Measurements from ENCODE around the gene LHPP.

LHPP gene

DNA sequence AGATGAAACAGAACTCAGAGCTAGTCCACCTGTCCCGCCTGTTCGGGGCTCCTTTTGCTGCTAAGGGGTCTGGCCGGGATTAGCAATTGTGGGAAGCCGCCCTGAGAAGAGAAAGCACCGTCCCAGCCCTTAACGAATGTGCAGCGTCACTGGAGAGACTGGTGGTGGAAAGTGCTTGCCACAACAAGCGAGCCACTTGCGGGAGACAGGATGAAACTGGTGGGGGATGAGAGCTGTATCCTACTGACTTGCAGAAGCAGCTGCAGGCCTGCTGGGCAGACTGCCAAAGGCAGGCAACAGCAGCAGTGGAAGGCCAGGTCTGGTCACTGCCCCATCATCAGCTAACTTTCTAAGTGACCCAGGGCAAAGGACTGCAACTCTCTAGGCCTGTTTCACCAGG, 187.1 kb downstream of the LHPP start:
- DNase-seq: no peak

DNA sequence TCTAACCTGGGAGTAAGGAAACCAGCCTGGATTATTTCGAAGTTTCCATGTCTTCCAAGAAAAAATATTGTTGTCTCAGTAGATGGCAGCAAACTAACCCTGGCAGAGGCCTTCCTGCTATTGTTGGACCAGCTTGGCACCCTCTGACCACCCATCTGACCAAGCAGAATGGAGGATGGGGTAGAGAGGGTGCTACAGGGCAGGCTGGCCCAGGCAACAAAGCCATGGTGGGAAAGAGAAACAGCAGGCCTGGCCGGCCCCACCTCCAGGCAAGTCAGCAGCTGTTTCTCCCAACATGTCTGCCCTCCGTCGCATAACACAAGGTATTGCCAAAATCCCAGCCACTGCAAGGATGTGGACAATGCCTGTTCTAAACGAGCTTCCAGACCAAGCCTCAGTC, 187.6 kb downstream of the LHPP start:
- DNase-seq: no peak

DNA sequence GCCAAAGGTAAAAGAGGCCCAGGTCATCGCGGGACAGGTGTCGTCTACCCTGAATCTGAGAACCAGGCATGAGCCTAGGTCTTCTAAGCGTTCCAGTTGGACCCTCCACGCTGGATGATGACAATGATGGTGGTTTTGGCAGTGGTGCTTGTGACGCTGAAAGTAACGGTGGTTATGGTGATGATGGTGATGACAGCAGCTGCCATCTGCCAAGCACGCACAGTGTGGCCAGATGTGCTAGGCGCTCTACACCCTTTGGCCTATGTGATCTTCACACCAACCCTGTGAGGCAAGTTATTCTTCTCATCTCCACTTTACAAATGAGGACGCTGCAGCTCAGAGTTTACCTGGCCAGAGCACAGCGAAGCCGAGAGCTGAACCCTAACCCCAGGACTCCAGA, 188.6 kb downstream of the LHPP start:
- DNase-seq: no peak

DNA sequence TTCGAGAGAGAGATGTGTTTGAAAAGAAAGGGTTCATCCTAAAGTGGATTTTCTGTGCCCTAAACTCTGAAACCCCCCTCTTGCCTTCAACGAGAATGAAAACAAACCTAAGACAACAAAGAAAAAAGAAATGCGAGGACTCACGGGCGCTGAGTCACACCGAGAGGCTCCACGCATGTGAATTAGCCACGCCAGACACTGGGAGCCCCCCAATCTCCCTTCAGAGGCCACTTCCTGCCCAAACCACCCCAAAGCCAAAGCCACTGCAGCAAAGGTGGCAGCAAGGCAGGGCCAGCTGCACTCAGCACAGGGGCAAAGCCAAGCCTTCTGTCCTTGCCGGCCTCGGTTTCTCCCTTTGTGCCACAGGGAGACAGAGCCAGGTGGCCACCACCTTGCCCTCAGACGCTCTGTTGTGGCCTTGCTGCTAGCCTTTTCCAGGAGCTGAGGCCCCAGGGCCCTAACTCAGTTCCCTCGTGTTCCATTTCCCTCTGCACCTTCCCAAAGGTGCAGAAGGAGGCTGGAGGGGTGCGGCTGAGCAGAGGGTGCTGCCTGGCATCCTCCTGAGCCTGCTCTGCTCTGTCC, 189.3 kb downstream of the LHPP start:
- DNase-seq: no peak

DNA sequence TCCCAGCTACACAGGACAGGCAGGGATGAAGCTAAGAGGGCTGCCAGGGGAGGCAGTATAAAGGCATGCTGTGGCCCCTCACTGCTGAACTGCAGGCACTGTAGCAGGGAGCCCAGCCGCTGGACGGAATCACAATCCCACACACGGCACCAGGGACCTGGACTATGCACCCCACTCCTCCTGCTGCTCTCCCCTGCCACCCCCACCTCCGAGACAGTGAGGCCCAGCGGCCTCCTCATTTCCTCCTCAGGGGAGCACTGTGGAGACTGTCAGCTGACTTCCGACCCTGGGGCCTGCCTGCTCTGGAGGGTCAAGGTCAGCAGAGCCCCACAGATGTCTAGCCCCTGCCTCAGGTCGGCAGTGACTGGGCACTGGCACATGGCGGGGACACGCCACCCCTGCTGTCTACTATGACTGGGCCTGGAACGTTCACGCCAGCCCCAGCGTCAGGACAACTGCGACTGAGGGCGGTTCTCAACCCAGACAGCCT, 189.8 kb downstream of the LHPP start:
- no peak for DNase-seq

DNA sequence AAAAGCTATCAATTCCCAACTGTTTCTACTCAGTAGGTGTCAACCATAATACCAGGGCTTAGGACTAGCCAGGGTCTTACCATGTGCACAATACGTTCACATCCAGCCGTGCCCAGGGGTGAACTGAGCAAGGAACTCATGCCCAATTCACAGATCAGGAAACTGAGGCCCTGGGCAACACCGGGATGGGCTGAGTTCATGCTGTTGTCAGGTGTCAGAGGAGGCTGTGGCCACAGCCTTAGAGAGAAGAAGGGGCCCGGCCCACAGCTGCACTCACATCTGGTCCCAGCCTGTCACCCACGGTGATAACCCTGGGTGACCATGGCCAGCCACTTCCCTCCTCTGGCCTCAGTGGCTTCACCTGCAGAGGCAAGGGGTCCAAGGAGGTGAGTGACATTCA, 190.6 kb downstream of the LHPP start:
- no peak for DNase-seq

DNA sequence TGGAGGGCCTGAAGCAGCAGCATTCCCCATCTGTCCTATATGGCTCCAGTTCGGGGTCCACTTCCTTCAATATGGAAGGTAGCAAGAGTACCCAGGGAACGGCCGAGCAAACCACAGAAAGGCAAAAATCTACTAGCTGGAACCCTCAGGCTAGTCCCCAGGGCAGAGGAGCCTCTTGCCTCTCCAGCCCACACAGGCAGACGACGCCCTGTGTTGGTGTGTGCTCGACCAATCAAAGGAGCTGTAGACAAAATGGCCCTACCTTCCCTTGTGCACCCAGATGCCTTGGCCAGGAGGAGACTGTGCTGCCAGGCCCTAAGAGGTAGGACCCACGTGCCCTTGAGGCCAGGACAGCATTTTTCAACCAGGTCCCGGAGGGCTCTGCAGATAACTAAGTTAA, 191.1 kb downstream of the LHPP start:
- DNase-seq: no peak

DNA sequence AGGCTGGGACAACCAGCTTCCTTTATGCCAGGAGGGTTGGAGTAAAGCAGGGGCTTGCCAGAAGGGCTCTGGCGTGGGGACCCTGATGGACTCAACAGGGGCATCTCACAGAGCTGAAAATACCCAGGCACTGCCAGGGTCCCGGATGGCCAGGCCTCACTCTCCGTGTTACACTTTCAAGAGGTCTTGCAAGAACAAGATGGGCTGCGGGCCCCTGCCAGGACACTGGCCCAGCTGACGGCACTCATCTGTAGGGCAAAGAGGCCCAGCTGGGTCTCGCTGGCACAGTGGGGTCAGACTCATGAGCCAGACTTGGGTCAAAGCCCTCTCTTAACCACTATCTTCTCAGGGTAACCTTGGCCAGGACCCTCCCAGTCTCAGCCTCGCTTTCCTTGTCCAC, 191.7 kb downstream of the LHPP start:
- no peak for DNase-seq

DNA sequence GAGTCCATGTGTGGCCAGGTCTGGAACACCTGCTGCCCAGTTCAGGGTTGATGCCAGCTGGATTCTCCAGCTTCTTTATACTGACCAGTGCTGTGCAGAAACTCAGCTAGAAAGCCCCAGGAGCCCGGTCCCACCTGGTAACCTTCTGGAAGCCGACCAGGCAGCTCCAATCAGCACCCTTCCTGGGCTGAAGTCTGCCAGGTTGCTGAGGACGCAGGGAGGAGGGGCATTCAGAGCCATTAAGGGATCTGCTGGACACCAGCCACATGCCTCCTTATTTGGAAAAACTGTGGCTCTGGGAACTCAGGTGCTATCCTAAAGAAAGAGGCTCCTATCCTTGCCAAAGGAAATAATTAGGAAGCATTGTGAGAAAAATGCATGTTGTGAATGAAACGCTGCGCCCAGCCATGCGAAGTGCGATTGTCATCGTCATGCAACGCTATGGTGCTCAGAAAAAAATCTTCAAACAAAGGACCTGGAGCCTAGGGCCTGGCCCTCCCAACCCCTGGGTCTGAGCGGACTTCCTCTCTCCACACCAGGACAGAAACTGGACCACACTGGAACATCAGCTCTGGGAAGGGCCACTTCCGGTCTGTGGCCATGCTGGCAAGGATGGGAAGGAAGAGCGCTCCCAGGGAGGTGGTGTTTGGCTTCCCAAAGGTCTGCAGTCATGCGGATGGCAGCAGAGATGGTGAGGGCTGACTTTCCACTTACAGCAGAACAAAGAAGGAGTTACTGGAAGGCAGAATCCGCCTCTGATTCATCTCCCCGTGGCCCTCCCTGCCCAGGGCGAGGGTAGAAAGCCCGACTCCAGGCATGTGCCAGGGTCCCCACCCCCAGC, 192.4 kb downstream of the LHPP start:
- no peak for DNase-seq

DNA sequence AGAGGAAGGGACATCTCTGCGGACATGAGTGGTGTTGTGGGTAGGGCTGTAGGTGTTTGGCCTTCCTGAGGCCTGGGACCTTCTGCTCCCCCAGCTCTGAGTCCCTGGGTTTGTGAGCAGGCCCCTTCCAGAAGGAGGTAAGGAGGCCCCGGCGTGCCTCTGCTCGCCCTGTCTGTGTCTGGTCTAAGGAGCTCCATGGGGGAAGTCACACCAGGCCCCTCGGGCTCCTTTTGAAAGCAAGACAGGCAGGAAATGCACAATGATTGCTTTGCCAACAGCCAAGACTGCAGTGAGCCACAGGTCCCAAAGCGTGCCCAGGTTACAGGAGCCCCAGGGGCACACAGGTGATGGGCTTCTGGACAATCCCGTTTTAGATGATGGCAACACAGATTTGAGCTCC, 193.1 kb downstream of the LHPP start:
- DNase-seq: no peak

DNA sequence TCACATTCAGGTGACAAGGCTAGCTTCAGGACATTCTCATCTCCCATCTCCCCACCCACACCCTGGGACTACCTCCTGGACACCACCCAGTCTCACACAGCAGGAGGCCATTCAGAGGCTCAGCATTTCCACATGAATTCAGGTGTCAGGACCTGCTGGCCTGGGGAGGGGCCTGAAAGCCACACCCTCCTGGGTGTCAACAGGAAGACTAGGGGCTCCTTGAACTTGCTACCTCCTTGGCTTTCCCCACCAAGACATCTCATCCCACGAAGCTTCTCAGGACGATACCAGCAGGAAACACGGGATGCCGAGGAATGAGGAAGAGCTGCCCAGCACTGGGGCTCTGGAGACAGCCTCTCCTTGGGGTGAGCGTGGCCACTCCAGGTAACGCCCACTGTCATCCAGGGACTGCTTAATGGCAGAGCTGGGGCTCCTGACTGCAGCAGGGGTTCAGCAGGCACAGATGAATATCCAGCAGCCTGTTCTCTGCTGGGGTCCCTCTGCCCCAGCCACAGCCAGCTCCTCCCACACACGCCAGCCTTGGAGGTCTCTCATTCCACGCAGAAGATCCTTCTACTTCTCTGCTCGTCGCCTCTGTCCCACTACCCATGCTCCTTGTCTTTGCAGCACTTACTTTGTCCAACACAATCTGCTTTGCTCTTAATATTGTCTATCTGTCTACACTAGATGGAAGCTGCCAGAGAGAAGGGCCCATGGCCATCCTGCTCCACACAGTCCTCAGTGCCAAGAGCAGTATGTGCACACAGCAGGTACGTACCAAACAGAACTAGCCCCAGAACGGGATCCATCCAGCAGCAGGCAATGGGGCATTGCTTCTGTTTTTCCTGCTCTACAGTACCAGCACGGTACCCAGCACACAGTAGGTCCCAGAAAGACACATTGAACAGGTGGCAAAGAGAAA, 193.8 kb downstream of the LHPP start:
- DNase-seq: no peak

DNA sequence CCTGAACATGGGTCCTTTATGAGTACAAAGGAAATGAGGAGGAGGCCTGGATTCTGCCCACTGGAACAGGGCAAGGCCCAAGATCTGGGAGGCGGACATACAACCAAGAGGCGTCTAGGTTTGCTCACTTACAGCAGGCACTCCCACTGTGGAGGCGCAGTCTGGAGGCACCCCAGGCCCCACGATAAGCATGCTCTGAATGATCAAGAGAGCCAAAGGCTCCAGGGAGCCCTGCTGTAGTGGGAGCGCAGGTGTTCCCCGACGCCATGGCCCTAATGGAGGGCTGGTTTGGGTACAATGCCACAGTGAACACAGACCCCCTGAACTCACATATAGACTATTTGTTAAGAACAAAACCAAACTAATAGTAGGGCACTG, 194.5 kb downstream of the LHPP start:
- DNase-seq: no peak

DNA sequence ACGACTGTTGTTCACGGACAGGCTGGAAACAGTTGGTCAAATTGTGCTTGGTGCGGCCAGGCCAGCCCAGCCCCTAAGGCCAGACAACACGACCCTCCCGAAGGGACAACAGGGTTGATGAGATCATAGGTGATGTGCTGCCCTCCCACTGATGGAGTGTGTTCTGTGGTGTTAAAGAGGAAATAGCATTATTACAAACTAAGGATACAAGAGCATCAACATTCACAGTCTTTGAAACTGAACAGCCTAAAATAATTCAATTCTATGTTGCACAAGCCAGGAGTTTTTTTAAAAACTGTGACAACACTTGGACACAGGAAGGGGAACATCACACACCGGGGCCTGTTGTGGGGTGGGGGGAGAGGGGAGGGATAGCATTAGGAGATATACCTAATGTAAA, 194.9 kb downstream of the LHPP start:
- DNase-seq: no peak

DNA sequence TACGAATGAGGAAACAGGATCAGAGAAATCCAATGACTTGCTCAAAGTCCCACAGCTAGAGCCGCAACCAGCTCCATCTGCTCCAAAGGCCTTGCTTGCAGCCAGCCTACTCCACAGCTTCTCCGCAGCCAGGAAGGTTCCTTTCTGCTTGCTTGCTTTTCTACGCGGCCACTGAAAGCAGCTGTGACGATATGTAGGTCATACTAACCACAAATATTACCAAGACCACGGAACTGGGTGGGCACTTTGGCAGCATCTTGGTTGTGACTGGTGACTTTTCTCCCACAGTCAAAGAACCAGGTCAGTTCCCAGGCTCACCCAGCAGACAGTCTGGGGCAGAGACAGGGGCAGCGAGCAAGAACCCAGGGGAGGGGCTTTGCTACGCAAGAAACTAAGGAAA, 196.2 kb downstream of the LHPP start:
- DNase-seq: no peak

DNA sequence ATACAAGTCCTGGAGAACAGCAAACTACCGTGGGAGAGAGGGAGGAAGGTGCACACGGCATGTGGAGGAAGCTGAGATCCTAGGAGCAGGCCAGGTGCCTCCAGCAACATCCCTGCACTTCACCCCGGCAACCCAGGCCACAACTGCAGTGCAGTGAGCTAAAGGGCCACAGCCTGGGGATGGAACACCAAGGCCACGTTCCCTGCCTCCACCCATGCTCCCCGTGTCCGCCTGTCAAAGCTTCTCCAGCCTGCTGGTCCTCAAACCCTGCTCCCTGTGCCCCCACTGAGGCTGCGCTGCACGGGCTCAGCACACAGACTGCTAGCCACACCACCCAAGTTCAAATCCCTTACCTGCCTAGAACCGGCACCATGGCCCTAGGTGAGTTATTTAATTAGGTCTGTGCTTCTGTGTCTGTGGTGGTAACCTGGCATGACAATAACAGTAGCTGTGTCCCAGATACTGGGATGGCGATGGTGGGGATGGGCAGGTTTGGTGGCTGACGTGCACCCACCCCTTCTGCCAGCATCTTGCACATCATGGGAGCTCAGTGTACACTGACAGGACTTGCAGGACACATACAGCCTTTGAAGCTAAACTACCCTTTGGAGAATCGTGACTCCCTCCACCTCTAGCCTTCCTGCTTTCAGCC, 197.1 kb downstream of the LHPP start:
- DNase-seq: no peak

DNA sequence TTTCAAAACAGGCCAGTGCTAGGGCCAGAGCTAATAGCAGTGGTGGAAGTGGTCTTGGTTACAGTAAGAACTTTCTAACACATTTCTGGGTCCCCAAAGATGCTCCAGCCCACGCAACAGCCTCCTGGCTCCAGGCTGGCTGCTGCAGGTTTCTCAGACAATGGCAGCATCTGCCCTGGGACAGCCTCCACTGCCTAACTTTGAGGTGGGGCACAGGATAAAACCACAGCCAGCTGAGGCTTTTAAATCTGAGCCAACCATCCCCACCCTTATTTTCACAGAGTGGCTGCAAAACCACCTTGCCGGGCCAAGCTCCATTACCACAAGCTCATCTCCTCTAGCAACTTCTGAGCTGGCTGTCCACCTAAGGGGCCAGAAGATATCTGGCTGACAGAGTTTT, 197.8 kb downstream of the LHPP start:
- DNase-seq: no peak

DNA sequence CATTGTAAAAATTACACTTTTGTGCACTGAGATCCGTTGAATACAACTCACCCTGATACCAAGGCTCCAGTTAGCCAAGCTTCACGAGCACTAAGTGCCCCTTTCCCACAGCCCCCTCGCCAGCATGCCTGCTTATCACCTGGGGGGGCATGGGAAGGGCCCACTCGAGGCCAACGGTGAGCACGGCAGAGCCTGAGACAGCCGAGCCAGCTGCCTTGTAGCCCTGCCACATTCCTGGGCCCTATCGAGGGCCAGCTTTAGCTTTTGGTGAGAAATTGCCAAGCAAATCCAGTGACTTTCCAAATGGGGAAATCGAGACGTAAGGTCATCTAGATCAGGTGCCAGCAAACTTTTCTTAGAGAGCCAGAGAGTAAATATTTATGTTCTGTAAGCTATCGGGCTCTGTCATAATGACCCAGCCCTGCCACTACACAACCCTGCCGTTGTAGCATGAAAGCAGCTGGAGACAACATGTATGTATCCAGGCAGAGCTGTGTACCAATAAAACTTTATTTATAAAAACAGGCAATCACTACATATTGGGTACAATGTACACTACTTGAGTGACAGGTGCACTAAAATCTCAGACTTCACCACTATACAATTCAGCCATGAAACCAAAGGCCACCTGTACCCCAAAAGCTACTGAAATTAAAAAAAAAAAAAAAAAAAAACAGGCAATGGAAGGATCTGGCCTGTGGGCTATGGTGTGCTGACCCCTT, 198.9 kb downstream of the LHPP start:
- no peak for DNase-seq

DNA sequence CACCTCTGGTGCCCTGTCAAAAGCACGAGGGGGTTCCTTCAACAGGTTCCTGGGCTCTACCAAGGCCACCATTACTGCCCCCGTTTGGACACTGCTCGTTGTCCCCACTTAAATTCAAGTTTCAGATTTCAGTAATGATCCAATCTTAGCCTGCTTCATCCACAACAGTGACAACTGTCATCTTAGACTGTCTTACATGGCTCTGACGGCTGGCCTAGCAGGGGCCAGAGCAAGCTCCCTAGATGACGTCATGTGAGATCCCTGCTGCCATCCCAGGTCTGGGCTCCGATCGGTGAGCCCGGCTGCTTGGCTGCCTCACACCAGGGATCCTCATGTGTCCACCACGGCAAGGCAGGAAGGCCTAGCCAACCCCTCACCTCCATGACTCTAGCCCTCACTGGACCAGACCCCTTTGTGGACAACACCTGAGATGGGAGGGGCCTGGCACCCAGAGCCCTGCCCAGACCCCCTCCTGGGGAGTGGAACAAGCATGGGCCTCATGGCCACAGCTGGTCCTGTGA, 200.1 kb downstream of the LHPP start:
- DNase-seq: no peak

DNA sequence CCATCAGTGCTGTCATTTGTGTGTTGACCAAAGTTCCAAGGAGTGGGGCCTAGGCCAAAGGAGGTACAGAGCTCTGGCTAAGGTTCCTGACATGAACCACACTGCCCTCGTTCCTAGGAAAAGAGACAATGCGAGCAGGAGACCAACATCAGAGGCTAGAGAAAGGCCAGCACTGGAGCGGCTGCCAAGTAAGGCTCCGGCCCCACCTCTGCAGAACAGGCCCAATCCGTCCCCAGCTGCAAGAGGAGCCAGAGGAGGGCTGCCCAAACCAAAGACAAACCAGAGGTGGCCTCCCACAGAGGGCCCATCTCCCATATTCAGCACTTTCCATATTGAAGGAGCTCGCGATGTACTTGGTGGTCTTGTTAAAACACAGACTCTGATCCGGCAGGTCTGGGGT, 201.6 kb downstream of the LHPP start:
- no peak for DNase-seq
